AG20443 (cell line): ENCODE data around the gene GUCA1C.

Source experiments
- DNase-seq: peaks from one replicate; pipeline ENCODE4 v3.0.0; 2012; ENCODE audit warnings: low spot score, mixed read lengths

Gene GUCA1C

DNA sequence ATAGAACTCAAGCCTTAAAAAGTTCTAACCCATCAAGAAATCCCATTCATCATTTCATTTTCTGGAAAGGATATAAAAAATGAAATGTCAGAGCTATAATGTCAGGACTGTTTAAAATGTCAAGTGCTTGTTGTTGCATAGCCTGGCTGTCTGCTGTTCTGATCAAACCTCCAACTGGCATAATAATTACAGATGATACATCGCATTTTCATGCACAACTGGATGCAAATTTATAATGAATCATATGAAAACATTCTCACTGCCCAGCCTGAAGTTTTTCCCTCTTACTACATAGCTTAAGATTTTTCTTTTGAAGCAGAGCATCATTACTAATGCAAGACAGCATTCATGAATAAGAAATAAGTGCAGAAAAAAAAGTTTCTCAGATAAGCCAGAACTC is 46.5 kb downstream of the GUCA1C start:
- no peak for DNase-seq

DNA sequence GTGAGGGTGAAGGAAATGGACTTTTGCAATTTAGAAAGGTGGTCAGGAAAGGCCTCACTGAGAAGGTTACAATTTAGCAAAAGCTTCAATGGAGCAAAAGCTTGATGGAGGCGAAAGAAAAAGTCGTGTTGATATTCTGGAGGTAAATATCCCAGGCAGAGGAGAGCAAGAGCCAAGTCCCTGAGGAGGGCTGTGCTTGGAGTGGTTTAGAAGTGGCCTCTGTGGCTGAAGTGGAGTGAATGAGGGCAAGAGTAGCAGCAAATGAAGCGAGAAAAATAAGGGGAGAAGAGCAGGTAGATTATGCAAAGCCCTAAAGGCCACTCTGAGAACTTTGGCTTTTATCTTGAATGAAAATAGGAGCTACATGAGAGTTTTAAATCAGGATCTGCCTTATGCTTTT is 54.1 kb downstream of the GUCA1C start:
- no peak for DNase-seq

DNA sequence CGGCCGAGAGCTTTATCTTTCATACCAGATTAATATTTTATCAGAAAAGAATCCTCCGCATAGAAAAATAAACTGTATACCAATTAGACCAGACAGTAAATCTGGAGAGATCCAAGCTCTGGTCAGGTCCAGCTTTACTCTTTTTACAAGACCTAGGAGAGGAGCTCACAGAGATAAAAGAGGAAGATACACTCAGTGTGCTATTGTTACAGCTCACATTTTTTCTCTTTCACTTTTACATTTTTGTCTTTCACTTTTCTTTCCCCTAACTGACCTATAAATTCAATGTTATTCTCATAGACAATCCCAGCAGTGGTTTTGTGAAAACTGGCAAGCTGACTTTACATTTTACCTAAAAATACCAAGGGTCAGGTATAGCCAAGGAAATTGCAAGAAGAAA is 55.8 kb downstream of the GUCA1C start:
- DNase-seq: no peak

DNA sequence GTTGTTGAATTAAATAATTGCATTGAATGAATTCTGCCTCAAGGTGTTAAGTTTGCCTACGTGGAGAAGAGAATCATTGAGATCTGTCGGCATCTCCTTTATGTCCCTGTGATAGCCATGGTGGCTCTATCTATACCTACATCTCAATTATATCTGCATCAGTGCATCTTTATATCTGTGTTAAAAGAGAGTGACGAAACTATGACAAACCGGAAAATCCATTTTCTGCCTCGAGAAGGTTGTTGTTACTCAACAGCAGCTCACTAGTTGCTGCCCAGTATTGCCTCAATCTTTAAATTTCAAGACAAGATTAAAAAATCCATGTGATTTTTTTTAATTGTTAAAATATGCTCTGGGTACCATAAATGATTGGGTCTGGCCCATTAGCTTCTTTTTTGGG is 58.7 kb downstream of the GUCA1C start:
- DNase-seq: no peak

DNA sequence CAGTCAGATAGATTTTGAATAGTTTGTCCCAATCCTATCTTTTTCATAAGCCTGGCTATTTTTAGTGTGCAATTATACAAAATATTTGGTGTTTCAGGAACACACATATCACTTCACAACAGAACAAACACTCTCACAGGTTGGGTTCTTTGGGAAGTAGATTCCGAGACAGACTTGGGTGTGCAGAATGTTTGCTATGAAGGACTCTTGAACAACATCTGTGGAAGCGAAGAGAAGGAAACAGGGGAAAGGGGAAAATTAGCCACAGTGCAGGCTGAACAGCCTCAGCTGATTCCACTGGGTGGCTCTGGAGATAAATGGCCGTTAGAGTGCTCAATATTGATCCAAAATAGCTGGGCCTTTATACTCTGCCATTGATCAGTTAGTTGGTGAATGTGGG is 61.8 kb downstream of the GUCA1C start:
- DNase-seq: no peak

DNA sequence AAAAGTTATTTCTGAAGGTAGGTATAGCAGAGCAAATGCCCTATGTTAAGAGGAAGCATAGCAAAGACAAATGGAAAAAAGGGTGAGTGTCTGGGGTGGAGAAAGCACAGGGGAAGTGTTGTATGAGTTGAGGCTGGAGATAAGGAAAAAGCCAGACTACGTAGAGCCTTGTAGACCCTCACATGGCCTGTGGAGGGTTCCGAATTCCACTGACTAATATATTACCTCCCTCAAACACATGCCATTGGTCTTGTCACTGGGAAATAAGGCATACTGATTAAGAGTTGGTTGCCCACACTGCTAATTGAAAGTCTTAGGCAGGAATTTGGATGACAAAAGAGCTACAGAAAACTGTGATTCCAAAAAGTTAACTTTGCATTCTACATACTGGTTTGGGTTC is 65.9 kb downstream of the GUCA1C start:
- no peak for DNase-seq

DNA sequence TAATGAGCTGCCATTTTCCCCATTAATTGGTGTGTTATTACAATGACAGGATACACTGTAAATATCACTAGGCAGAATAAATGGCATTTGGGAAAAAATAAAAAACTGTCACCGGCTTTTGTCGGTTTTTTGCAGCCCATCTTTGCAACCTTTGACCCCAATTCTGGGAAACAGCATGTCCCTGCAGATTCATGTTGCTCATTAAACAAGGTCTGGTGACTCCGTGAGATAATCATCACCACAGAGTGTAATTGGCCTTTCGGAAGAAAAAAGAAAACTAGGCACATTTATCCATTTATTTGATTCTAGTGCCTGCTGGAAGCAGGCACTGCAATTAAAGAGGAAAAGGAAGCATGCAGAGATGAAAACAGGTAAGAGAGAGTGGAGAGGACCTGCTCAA is 66.6 kb downstream of the GUCA1C start:
- no peak for DNase-seq

DNA sequence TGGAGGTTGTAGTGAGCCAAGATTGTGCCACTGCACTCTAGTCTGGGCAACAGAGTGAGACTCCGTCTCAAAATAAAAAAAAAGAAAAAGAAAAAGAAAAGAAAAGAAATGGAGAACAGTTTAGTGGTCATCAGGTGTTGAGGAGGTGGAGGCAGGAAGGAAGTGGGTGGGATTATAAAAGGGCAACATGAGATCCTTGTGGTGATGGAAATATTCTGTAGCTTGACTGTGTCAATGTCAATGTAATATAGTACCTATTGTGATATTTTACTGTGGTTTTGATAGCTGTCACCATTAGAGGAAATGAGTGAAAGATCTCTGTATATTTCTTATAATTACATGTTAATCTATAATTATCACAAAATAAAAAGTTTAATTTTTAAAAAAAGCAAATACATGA is 70.3 kb downstream of the GUCA1C start:
- DNase-seq: no peak

DNA sequence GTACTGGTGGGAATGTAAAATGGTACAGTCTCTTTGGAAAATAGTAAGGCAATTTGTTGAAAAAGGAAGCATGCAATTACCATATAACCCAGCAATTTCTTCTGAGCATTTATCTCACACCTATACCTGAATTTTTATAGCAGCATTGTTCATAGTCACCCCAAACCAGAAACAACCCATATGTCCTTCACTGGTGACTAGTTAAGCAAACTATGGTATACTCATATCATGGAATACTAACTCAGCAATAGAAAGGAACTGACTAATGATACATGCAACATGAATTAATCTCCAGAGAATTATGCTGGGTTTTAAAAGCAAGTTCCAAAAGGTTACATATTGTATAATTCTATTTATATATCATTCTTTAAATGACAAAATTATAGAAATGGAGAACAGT is 70.9 kb downstream of the GUCA1C start:
- DNase-seq: no peak

DNA sequence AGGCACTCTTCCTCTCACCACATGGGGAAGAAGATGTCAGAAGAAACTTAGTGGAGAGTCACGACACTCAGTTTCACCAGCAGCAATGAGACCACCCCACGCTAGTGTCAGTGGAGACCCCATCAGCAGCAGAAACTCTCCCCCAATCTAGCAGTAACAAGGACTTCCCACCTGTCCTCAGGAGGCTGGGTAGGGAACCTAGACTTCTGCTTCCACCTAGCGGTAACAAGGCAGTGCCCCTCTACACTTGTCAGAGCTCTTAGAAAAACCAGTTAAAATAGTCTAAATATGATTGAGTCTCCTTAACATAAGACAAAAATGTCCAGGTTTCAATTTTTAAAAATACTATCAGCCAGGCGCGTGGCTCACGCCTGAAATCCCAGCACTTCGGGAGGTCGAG is 73.8 kb downstream of the GUCA1C start:
- no peak for DNase-seq

DNA sequence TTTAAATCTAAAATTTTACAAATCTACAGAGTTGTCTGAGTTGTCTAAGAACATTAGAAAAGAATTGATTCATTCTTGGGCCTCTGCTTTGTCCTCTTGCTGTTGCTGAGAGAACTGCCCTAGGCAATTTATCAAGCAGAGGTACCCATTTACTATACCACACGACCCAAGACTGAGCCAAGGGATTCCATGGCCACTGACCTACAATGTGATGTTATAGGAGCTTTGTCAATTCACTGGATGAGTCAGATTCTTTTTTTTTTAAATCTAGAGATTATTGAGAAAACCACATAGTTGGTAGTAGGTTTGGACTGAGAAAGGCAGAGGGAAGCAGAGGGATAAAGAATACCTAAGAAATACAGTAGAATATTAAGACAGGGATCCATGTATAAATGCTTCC is 75.8 kb downstream of the GUCA1C start:
- DNase-seq: no peak

DNA sequence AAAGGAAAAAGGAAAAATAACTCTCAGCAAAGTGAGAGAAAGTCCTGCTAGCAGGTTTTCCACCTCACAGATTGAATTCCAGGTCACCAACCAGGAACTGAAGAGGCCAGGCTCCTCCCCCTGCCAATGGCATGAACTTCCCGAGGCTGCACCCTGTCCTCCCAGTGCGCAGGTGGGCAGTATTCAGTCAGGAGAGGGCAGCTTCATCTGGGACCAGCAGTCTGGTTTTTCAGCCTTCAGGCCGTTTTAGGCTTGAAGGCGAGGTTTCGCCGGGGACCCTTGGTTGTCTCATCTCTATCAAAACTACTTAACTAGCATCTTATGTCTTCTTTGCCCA is 89.9 kb downstream of the GUCA1C start:
- DNase-seq: no peak

DNA sequence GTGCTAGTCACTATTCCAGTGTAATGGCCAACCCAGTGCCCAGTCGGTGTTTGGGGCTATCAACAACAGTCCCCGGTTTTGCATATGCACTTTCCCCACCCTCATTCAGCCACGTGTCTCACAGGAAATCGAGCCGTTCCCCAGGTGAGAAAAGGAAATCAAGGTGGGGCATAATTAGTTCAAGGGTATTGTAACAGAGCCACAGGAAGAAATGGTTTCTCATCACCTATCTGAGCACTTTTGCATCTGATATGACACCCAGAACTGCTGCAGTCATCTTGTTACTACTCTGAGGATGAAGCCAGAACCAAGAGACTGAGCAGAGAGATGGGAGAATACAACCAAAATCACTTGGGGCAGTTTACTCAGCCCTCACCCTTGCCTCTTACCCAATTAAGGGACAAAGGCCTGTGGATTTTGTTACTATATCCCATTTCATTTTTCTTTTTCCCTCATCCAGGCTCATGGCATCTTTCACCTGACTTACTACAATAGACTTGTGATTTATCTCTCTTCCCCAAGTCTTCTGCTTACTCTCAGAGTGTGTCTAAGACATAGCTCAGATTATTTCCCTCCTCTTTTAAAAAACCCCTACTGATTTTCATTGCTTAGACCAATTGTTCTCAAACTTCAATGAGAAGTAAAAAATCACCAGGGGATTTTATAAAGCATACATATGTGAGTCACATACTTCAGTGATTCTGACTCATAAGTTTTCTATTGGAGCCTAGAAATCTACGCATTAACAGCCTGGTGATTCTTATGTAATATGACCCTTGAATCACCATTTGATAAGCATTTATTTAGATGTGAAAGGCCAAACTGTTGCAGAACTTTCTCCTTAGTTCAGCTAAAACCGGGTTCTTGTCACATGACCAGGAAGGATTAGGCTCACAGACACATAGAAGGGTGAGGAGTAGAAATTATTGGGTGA is 90.5 kb downstream of the GUCA1C start:
- no peak for DNase-seq

DNA sequence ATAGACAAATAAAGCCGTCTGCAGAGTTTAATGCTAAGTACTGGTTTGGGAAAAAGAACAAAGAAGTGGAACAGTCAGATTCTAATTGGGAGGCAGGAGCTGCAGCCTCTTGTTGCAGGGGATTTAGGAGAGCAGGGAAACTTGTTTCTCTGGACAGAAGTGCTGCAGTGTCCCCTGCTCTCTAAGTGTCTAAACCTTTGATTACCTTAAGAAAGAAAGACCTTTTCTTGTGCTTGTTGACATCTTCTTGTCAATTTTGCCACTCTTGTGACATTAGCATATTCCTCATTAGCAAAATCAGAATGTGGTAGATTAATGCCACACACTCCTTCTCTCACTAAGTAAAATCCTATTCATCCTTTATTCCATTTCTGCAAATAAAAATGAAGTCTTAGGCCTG is 92.3 kb downstream of the GUCA1C start:
- no peak for DNase-seq
